Measurements from ENCODE around the gene TRMT10B. TPM values are rescaled to one million over a fixed set of nuclear protein-coding genes. Genes with fewer than 3 reads are reported as not detected.

TRMT10B gene
- total and polyA plus RNA-seq, 7 donors: 1.8 to 9.7 (median 6.0) TPM

- Histone ChIP-seq H3K36me3 (no peaks in the 10 kb centered on the region), H3K4me1 (no peaks in the 10 kb centered on the region), H3K4me3 (no peak overlapping the region), H3K27me3 (peaks cover 0 to 7% (median 0%) of the 10 kb centered on the region in 3 donors), H3K27ac (no peak overlapping the region), H3K9me3 (no peaks in the 10 kb centered on the region)
- WGBS, 2 donors: 86 to 88% methylated on average over 9 of the region's 9 CpGs
- intact Hi-C loops (cut with DNase I): no loop called here
- no peak for TF ChIP-seq CTCF (IDR thresholded peaks at IDR 0.05)
- TF ChIP-seq POLR2AphosphoS5 (IDR thresholded peaks at IDR 0.05): no peak
- no peak for TF ChIP-seq POLR2A (IDR thresholded peaks at IDR 0.05)
- TF ChIP-seq EP300 (IDR thresholded peaks at IDR 0.05): no peak
- DNase-seq: no peak
These were observed 24.1 kb upstream of the TRMT10B start for GRCh38 chr9:37729499-37729898.

- no peaks in the 10 kb centered on the region for H3K36me3 ChIP-seq
- whole genome bisulfite sequencing, 2 donors: 38 to 61% methylated on average over 3 of the region's 3 CpGs
- H3K27ac ChIP-seq: no peak overlapping the region
- no peak for DNase-seq
- no peaks in the 10 kb centered on the region for H3K4me1 ChIP-seq
- intact Hi-C loops (cut with DNase I): no loop called here
- H3K4me3 ChIP-seq: no peak overlapping the region
- peaks cover 0 to 7% (median 0%) of the 10 kb centered on the region in 3 donors for H3K27me3 ChIP-seq
- H3K9me3 ChIP-seq: no peaks in the 10 kb centered on the region
- TF ChIP-seq EP300 (IDR thresholded peaks at IDR 0.05) (no peak), POLR2A (IDR thresholded peaks at IDR 0.05) (no peak), CTCF (IDR thresholded peaks at IDR 0.05) (no peak), POLR2AphosphoS5 (IDR thresholded peaks at IDR 0.05) (no peak)
These were observed 23.3 kb upstream of the TRMT10B start for GRCh38 chr9:37730256-37730655.

- Histone ChIP-seq H3K4me3 (no peak overlapping the region), H3K27me3 (peaks cover 0 to 7% (median 0%) of the 10 kb centered on the region in 3 donors), H3K9me3 (no peaks in the 10 kb centered on the region), H3K27ac (no peak overlapping the region), H3K4me1 (no peaks in the 10 kb centered on the region), H3K36me3 (no peaks in the 10 kb centered on the region)
- WGBS, 2 donors: 62 to 73% methylated on average over 5 of the region's 5 CpGs
- no peak for DNase-seq
- intact Hi-C loops (cut with DNase I): no loop called here
- TF ChIP-seq POLR2A (IDR thresholded peaks at IDR 0.05) (no peak), POLR2AphosphoS5 (IDR thresholded peaks at IDR 0.05) (no peak), CTCF (IDR thresholded peaks at IDR 0.05) (no peak), EP300 (IDR thresholded peaks at IDR 0.05) (no peak)
These were observed 22.8 kb upstream of the TRMT10B start for GRCh38 chr9:37730839-37731238.

GRCh38 chr9:37732086-37732741, 21.4 kb upstream of the TRMT10B start:
- 87 to 88% methylated on average over 10 of the region's 10 CpGs for WGBS, 2 donors
- Histone ChIP-seq H3K4me1 (no peaks in the 10 kb centered on the region), H3K27me3 (peaks cover 0 to 7% (median 0%) of the 10 kb centered on the region in 3 donors), H3K9me3 (no peaks in the 10 kb centered on the region), H3K27ac (no peak overlapping the region), H3K4me3 (no peak overlapping the region), H3K36me3 (no peaks in the 10 kb centered on the region)
- intact Hi-C loops (cut with DNase I): no loop called here
- no peak for DNase-seq
- TF ChIP-seq POLR2A (IDR thresholded peaks at IDR 0.05) (no peak), POLR2AphosphoS5 (IDR thresholded peaks at IDR 0.05) (no peak), EP300 (IDR thresholded peaks at IDR 0.05) (no peak), CTCF (IDR thresholded peaks at IDR 0.05) (no peak)

- no peaks in the 10 kb centered on the region for H3K4me1 ChIP-seq
- no peaks in the 10 kb centered on the region for H3K36me3 ChIP-seq
- H3K9me3 ChIP-seq: no peaks in the 10 kb centered on the region
- 44 to 89% methylated on average over 2 of the region's 2 CpGs for WGBS, 2 donors
- no peak for DNase-seq
- no peak overlapping the region for H3K4me3 ChIP-seq
- H3K27me3 ChIP-seq: peaks cover 0 to 6% (median 0%) of the 10 kb centered on the region in 3 donors
- intact Hi-C loops (cut with DNase I): no loop called here
- no peak overlapping the region for H3K27ac ChIP-seq
- TF ChIP-seq EP300 (IDR thresholded peaks at IDR 0.05) (no peak), POLR2AphosphoS5 (IDR thresholded peaks at IDR 0.05) (no peak), POLR2A (IDR thresholded peaks at IDR 0.05) (no peak), CTCF (IDR thresholded peaks at IDR 0.05) (no peak)
These were observed 20.7 kb upstream of the TRMT10B start for GRCh38 chr9:37732952-37733351.

Data from sigmoid colon (tissue), 7 donors.